Dedifferentiated amniotic fluid mesenchymal stem cell (primary cell): ENCODE measurements around the gene ATP11A.

Experiments used
- DNase-seq: peaks from one replicate; pipeline ENCODE4 v3.0.0-alpha.2; 2016; ENCODE audit errors: extremely low spot score

ATP11A gene

DNA sequence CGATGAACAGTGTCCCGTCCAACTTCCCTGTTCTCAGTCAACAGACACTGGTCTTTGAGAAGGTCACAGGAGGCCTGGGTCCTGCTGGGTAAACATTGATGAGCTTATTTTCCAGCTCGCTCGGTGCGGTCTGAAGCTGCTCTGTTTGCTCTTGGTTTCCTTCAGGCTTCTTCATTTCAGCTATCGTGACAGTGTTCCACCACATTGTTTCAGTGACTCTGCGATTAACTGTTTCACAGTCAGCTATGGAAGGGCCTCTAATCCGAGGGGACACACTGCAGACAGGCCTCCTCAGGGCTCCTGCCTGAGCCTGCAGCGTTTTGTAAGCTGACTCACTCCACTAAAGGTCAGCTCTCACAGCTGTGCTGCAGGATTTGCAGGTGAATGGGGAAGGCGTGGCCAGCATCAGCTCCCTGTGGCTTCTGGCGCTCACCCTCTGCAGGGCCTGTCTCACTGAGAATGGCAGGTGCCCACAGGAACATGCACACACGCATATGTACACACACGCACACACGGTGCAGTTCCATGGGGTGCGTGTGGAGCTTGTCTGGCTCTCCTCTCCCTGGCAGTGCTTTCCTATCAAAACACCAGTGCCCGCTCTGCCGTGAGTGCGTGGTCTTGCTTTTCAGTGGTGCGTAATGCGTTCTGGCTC lies 216.3 kb downstream of the ATP11A start:
- no peak for DNase-seq

GRCh38 chr13:112907286-112907685 lies 217.4 kb downstream of the ATP11A start:
- no peak for DNase-seq

DNA sequence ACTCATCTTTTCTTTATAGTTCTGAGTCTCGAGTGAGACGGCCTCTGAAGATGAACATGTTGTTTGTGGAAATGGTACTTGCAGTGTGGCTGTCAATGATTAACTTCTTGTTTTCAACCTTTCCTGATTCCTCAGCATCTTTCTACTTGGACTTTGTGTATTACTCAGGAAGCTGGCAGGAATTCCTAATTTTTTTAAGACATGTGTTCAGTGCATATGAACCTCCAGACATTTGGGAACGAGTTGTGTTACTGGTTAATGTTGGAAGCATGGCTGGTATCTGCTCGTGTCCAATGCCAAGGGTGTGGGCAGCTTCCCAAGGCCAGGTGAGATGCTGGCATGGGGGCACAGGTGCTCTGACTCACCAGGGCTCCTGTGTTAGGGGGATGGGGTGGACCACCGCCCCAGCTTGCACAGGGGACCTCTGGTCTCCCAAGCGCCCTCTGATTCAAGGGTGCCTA lies 218.1 kb downstream of the ATP11A start:
- DNase-seq, result no peak

DNA sequence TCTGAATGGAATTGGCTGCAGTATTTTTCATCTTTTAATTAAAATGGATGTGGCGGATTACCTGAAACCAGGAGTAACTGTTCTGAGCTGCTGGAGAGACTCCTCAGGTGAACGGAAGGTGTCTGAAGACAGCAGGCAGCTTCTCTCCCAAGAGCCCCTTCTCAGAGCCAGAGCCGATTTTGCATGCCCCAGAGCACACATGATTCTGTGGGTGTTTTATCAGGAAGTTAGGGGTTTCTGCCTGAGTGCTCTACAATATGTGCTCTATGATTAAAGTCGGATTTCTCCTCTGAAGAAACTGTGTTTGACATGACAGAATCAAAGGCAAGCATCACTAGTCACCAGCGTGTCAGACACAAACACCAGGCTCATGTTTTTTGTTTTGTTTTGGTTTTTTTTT lies 218.5 kb downstream of the ATP11A start:
- DNase-seq, result no peak

DNA sequence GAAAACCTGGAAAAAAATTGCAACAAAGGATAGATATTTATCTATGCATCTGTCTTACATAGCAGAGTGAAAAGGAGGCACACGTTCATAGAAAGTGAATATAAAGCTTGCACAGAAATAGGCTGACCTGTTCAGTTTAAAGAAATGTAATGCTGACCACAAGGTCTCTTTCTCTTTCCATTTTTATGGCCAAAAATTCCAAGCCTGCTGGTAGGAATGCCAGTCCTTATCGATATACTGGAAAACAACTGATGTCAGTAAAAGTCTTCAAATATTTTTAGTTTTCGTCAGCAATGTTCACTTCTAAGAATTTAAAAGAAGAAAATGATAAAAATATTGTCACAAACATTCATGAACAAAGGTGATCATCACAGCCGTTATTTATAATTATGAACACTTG lies 220.2 kb downstream of the ATP11A start:
- DNase-seq, result no peak

- no peak for DNase-seq
These were observed 220.9 kb downstream of the ATP11A start for GRCh38 chr13:112910616-112911280.

DNA sequence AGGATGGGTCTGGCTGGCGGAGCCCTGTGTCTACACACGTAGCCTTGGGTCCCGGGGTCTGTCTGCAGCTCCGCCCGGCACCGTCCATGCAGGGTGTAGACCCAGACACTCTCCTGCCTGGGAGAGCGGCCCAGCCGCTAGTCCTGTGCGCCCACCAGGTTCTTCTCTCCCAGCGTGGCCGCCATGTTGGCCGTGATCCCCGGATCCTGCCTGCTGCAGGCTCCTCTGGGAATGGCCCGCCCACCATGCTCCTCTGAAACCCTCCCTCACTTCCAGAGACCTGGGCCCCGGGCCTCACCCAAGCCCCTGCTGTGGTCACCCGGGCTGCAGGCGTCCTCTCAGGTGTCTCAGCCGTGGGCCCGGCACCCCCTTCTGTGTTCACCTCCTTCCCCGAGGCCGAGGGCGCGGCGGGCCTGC lies 221.5 kb downstream of the ATP11A start:
- no peak for DNase-seq

DNA sequence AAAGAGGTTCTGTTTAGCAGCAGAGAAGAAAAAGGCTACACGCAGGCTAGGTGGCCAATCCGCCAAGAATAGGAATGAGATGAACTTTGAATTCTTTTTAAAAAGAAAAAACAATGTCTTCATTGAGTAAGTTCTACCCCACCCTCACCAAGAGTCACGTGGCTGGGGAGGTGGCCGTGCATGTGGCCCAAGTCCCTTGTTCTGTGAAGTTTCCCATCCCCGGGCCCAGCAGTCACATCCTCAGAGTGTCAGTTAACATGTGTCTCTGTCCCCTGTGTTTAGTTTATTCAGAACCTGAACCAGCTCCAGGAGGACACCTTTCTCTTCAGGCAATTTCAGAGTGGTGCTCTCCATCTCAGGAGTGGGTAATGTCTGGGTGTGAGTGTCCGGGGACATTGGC lies 222.0 kb downstream of the ATP11A start:
- DNase-seq, result no peak

DNA sequence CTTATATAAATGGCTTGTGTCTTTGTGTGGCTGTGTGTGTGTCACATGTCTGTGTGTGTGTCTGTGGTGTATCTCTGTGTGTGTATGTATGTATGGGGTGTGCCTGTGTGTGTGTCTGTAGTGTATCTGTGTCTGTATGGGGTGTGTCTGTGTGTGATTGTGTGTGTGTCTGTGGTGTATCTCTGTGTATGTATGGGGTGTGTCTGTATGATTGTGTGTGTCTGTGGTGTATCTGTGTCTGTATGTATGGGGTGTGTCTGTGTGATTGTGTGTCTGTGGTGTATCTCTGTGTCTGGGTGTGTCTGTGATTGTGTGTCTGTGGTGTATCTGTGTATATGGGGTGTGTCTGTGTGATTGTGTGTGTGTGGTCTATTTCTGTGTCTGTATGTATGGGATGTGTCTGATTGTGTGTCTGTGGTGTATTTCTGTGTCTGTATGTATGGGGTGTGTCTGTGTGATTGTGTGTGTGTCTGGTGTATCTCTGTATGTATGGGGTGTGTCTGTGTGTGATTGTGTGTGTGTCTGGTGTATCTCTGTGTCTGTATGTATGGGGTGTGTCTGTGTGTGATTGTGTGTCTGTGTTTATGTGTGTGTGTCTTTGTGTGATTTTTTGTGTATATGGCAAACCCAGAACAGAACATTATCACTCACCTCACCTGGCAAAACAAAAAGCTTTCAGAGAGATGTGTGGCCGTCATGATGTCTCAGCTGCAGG lies 223.0 kb downstream of the ATP11A start:
- DNase-seq, result no peak

DNA sequence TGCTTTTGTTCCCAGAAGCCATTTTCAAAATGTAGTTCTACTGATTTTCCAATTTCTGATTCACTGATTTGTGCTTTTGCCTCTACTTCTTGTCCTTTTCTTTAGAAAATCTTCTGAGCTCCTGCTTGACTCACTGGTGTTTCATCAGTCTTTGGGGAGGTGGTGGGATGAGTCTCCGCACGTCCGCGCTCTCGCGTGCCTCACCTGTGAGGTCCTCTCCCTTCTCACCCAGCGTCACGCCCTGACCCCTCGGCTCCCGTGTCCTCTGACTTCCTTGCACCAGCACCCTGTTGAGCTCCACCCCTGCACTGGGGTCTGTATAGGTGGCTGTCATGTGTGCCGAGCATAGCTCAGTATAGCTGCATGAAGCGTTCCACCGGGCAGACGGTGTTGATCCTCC lies 226.5 kb downstream of the ATP11A start:
- DNase-seq, result no peak

DNA sequence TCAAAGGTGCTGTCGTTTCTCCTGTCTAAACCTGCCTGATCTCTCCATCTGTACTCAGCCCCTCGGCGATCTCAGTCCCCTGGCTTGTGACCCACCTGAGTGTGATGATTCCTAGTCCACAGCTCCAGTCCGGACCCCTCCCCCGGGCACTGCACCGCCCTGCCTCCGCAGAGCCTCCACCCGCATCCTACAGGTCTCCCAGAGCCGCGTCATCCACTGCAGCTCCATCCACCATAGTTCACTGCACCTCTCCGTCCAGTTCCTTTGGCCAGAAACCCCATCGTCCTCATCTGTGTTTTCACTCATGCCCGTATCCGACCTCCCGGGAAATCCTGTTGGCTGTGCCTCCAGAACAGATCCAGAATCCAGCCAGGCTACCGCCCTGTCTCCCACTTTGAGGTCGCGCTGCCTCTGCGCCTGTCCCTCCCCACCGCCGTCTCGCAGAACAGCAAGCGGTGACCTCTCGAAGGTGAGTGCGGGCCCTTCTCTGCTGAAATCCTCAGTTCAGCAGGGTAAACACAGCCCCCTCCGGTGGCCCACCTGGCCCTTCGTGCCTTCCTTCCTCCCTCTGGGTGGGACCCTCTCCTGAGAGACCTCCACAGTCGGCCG lies 227.3 kb downstream of the ATP11A start:
- no peak for DNase-seq

GRCh38 chr13:112917737-112918136 lies 227.9 kb downstream of the ATP11A start:
- DNase-seq, result no peak

GRCh38 chr13:112918266-112918665 lies 228.4 kb downstream of the ATP11A start:
- DNase-seq, result no peak

DNA sequence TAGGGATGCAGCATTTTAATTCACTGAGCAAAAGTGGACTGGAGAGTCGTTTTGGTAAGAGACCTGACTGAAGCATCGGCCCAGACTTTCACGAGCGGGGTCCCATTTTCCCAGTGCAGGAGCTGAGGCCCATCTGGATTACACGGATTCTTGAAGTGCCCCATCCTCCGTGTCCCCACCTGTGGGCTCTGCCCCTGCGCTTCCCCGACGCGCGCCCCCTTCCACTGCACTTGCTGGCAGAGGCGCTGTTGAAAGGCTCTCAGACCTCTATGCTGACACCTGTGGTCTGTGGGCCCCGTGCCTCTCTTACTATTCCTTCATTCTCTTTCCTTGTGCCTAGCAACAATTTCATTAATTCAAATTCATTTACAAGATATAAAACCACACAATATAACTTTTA lies 228.9 kb downstream of the ATP11A start:
- DNase-seq, result no peak

DNA sequence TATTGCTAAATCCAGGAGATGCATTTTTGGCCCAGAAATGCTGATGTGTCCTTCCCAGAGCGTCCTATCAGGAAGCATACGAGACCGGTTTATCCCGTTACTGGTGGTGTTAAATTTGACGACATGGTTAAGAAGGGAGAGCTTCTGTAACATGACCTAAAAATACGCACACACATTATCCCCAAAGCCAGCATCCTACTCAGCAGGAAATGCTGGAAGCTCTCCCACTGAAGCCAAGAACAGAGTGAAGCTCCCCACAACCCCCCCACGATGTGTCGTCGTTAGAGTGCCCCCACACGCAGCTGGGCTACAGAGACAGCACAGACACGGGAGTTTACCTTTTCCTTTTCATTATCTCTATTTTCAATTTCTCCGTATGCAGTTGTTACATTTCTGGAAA lies 234.1 kb downstream of the ATP11A start:
- DNase-seq, result no peak

DNA sequence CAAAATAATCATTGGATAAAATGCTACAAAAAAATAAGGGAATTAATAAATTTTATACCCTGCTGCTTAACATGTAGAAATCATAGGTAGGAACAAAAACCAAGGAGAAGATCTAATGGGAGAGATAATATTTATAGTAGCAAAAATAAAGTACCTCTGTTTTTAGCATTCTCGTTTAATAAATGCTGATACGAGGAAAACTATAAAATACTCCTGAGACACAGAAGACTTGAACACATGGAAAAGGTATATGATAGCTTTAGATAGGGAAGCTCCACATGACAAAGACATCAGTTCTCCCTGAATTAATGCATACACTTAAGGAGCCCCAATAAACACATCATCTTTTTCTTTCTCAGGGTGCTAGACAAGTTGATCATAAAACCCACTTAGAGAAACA lies 234.5 kb downstream of the ATP11A start:
- DNase-seq, result no peak

DNA sequence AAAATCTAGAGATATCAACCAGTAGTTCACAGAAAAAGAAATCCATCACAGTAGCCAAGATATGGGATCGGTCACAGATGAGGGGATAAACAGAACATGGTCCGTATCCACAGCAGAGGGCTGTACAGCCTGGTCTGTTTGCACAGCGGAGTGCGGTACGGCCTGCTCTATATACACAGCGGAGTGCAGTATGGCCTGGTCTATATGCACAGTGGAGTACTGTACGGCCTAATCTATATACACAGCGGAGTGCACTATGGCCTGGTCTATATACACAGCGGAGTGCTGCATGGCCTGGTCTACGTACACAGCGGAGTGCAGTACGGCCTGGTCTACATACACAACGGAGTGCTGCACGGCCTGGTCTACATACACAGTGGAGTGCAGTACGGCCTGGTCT lies 236.2 kb downstream of the ATP11A start:
- no peak for DNase-seq

GRCh38 chr13:112926993-112927392 lies 237.2 kb downstream of the ATP11A start:
- no peak for DNase-seq

DNA sequence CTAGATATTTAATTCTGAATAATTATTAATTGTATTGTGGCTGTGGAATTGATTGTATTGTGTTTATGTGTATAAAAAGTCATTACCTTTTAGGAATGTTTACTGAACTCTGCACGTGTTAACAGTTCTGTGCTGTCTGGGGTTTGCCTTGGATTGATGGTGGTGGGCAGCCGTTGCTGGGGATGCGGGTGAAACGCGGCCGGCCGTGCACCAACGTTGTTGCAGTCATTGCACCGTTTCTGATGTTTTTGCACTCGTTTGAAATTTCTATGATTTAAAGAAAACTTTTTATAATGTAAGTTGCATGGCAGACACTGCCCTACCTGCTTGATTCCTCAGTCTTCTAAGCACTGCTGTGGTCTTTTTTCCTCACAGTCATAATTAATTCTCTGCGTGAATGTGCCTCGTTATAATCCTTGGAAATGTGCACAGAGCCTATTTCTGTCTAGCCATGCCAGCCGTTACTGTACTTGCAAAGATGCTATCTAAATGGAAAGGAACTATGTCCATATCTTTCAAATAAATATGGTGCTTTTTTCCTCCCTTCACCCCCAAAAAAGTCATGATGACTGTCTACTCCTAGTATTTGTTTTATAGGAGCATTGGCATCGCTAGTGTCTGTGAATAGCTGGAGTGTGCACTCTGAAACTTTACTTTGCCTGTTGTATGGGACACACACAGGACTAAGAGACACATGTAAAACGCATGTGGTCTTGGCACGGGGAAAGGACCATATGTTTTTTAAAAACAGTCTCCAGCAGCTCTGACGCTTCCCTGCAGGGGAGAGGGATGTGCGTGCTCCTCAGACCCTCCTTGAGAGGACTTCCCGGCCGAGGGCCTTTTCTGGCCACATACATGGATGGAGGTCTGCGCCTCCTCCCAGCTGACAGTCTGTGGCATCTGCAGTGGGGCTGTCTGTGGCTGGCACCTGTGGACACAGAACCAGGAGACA lies 238.5 kb downstream of the ATP11A start:
- no peak for DNase-seq

DNA sequence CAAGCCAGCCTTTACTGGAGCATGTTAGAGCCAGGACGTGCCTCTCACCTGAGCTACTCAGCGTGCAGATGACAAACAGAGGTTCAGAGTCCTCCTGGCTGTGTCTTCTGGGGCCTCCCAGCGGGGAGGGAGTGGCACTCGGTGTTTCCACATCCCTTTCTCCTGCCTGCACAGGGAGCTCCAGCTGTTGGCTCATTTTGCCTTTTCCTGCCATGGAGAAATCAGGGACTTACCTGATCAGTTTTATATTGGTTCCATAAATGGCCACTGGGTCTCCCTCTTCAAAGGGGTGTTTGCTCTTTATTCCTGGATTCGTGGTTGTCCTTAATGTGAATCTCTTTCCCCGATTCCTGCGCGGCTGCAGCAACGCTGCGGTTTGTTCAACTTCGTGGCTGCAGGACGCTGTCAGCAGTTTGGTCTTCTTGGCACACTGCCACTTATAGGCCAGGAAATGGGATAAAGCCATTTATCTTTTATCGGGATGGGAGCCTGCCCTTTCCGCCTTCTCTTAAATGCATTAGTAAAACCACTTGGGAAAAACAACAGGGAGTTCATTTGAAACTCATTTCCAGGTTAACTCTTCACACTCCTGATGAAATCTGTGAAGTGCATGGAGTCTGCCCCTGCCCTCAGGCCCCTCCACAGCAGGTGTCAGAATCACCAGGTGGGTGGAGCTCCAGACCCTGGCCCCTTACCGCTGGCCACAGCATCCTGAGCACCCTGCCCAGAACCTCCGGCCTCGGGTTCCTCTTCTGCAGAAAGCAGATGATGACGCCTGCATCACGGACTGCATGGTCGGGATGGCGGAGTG lies 239.3 kb downstream of the ATP11A start:
- no peak for DNase-seq

DNA sequence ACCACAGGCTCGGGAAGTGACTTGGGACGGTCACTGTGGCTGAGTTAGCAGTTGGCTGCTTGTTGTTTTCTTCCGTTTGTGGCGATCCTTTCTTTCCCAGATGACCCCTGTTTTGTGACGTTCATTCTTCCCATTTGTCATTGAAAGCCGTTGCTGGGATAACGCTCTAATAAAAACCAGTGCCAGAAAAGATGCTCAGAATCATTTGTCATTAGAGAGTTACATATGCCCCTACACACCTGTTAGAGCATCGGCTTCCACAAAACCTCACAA lies 239.9 kb downstream of the ATP11A start:
- DNase-seq, result no peak
